Mucosa of descending colon (tissue), 3 donors: ENCODE results near the gene KIAA2012. TPM values are rescaled to one million over a fixed set of nuclear protein-coding genes. Genes with fewer than 3 reads are reported as not detected.

Experiments used
- ATAC-seq: fragments of 200-7000 bp; cut with Tn5 transposase; one replicate; pipeline ENCODE4 v1.9.1; 2020; ENCODE audit warnings: mild to moderate bottlenecking, moderate library complexity
- DNase-seq, 3 donors: peaks; one replicate each; pipeline ENCODE4 v3.0.0-alpha.2; 2020
- H3K36me3 ChIP-seq: fragments of 200-600 bp; one replicate; pipeline ENCODE4 v1.8.0; 2021; ENCODE audit warnings: low read depth, mild to moderate bottlenecking
- H3K4me1 ChIP-seq: fragments of 200-600 bp; one replicate; pipeline ENCODE4 v1.8.0; 2021; ENCODE audit warnings: low read depth, mild to moderate bottlenecking
- H3K4me3 ChIP-seq: fragments of 200-600 bp; one replicate; pipeline ENCODE4 v1.8.0; 2021; ENCODE audit warnings: mild to moderate bottlenecking
- H3K9me3 ChIP-seq: fragments of 200-600 bp; one replicate; pipeline ENCODE4 v1.8.0; 2021; ENCODE audit warnings: mild to moderate bottlenecking
- intact Hi-C, 2 donors: fragments of 100-400 bp; cut with DNase I in 1 of 2; cut with micrococcal nuclease in 1 of 2; formaldehyde crosslinking; loops; one replicate each; pipeline versions ENCODE4 v1.11.0 to v1.11.1; 2022; cut with DNase I, micrococcal nuclease
- total RNA-seq, 3 donors: library from RNA; stranded (reverse); fragmentation: NEBNext Ultra II Directional in 2 of 3; extraction: Animal tissue kit (Norgen Biotek cat#: 25700) in 2 of 3; gene quantifications; one replicate each; pipeline versions ENCODE4 v1.2.1 to v1.2.4, GENCODE V29; 2021 to 2023
- TF ChIP-seq, protein P1 (sequence below): fragments of 200-600 bp; IDR thresholded peaks from one replicate; pipeline ENCODE4 v1.8.0; 2022; ENCODE audit warnings: antibody characterized with exemption, mild to moderate bottlenecking
- donor health status: DM: no; HTN: no; CAD: no; lungs with moderate emphysema.
- donor health status: DM: no; HTN: no; CAD: no.
- donor health status: DM: no; HTN: yes; CAD: no.

Gene KIAA2012
- total RNA-seq, 3 donors from 2014 or later, result 0.13 to 0.14 TPM; not detected in 1

- TF ChIP-seq, protein P1, sequence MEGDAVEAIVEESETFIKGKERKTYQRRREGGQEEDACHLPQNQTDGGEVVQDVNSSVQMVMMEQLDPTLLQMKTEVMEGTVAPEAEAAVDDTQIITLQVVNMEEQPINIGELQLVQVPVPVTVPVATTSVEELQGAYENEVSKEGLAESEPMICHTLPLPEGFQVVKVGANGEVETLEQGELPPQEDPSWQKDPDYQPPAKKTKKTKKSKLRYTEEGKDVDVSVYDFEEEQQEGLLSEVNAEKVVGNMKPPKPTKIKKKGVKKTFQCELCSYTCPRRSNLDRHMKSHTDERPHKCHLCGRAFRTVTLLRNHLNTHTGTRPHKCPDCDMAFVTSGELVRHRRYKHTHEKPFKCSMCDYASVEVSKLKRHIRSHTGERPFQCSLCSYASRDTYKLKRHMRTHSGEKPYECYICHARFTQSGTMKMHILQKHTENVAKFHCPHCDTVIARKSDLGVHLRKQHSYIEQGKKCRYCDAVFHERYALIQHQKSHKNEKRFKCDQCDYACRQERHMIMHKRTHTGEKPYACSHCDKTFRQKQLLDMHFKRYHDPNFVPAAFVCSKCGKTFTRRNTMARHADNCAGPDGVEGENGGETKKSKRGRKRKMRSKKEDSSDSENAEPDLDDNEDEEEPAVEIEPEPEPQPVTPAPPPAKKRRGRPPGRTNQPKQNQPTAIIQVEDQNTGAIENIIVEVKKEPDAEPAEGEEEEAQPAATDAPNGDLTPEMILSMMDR, result no peak
- Histone ChIP-seq H3K9me3 (no peaks in the 10 kb centered on the region), H3K4me1 (no peaks in the 10 kb centered on the region), H3K4me3 (no peak overlapping the region), H3K36me3 (no peaks in the 10 kb centered on the region)
- intact Hi-C loops, result no loop called here
- ATAC-seq (no peak), DNase-seq (no peak)
Observed at GRCh38 chr2:202249521-202250253, 176.6 kb downstream of the KIAA2012 start.

DNA sequence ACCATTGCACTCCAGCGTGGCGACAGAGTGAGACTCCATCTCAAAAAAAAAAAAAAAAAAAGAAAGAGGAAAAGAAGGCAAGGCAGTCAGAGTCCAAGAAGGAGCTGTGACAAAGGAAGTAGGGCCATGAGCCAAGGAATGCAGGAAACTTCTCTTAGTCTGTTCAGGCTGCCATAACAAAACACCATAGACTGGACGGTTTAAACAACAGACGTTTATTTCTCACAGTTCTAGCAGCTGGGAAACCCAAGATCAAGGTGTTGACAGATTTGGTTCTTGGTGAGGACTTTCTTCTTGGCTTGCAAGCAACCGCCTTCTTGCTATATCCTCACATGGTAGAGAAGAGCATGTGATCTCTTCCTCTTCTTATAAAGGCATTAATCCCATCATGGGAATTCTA lies 178.4 kb downstream of the KIAA2012 start:
- intact Hi-C loops, result no loop called here

More for the DNA sequence above, 178.4 kb downstream of the KIAA2012 start:
- TF ChIP-seq, protein P1, result no peak
- Histone ChIP-seq H3K36me3 (no peaks in the 10 kb centered on the region), H3K4me1 (no peaks in the 10 kb centered on the region), H3K4me3 (no peak overlapping the region), H3K9me3 (no peaks in the 10 kb centered on the region)
- DNase-seq, result no peak
- no peak for ATAC-seq

Other genes with a start within 250 kb of the KIAA2012 start
- gene FZD7, start 39.4 kb upstream of the KIAA2012 start, total RNA-seq, result 10 to 100 TPM in 1 of 3 donors, 1 to 10 TPM in 2; 4.8 to 84.3 (median 5.9) TPM
- 10 to 100 TPM; 75.5 to 81.4 (median 77.6) TPM for gene SUMO1, start 165.3 kb downstream of the KIAA2012 start, total RNA-seq
- gene NOP58, start 192.5 kb downstream of the KIAA2012 start, total RNA-seq, result 10 to 100 TPM; 34.3 to 43.2 (median 38.5) TPM